Type B pancreatic cell (in vitro differentiated cells): ENCODE results near the gene FARP2. TPM values are rescaled to one million over a fixed set of nuclear protein-coding genes. Genes with fewer than 3 reads are reported as not detected.
"Not testable (repeated sequence)": the region's sequence is repeated elsewhere in the genome, so short reads cannot be mapped to it uniquely, and the experiment has no call there.

Experiments
- DNase-seq: peaks from one replicate; pipeline ENCODE4 v3.0.0; 2021; ENCODE audit warnings: mixed read lengths; ENCODE audit not compliant: unreplicated experiment; ENCODE audit errors: extremely low spot score
- H3K27ac Mint-ChIP-seq: 2 replicates; pipeline ENCODE4 v1.8.0; 2021; ENCODE audit warnings: mild to moderate bottlenecking, mixed read lengths
- H3K27me3 Mint-ChIP-seq: 2 replicates; pipeline ENCODE4 v1.8.0; 2021; ENCODE audit warnings: mixed read lengths
- H3K36me3 Mint-ChIP-seq: 2 replicates; pipeline ENCODE4 v1.8.0; 2021; ENCODE audit warnings: mixed read lengths
- H3K4me1 Mint-ChIP-seq: one replicate; pipeline ENCODE4 v1.8.0; 2021; ENCODE audit warnings: mixed read lengths; ENCODE audit not compliant: unreplicated experiment
- H3K4me3 Mint-ChIP-seq: 2 replicates; pipeline ENCODE4 v1.8.0; 2021; ENCODE audit warnings: mild to moderate bottlenecking, mixed read lengths
- H3K9me3 Mint-ChIP-seq: 2 replicates; pipeline ENCODE4 v1.8.0; 2021; ENCODE audit warnings: mixed read lengths
- CTCF ChIP-seq: fragments of 200-600 bp; sonication (generic); conservative IDR thresholded peaks from 2 replicates; pipeline ENCODE4 v1.5.0; 2021; ENCODE audit warnings: antibody characterized with exemption, mild to moderate bottlenecking
- total RNA-seq: library from RNA; stranded (reverse); gene quantifications from 2 replicates; pipeline ENCODE4 v1.2.1, GENCODE V29; 2021; ENCODE audit warnings: low replicate concordance

FARP2 gene
- total RNA-seq, 1 donor from 2014 or later, result 62.5 TPM

- Mint-ChIP-seq H3K4me1 (peaks cover 21% of the 10 kb centered on the region), H3K27me3 (no peaks in the 10 kb centered on the region), H3K4me3 (no peak overlapping the region), H3K9me3 (no peaks in the 10 kb centered on the region), H3K36me3 (peaks cover 29% of the 10 kb centered on the region), H3K27ac (no peak overlapping the region)
- no peak for DNase-seq
- TF ChIP-seq CTCF, result no peak
Observed at GRCh38 chr2:241378816-241379215, 22.7 kb downstream of the FARP2 start.

GRCh38 chr2:241379481-241380480 lies 23.7 kb downstream of the FARP2 start:
- no peak for TF ChIP-seq CTCF
- no peak overlapping the region for H3K4me3 Mint-ChIP-seq
- H3K4me1 Mint-ChIP-seq, result peaks cover 16% of the 10 kb centered on the region
- peaks cover 24% of the 10 kb centered on the region for H3K36me3 Mint-ChIP-seq
- no peaks in the 10 kb centered on the region for H3K27me3 Mint-ChIP-seq
- no peak for DNase-seq
- peak overlapping the region; percentile 5 for H3K27ac Mint-ChIP-seq
- H3K9me3 Mint-ChIP-seq, result no peaks in the 10 kb centered on the region

- Mint-ChIP-seq H3K4me1 (peaks cover 16% of the 10 kb centered on the region), H3K4me3 (no peak overlapping the region), H3K9me3 (no peaks in the 10 kb centered on the region), H3K27ac (no peak overlapping the region), H3K27me3 (no peaks in the 10 kb centered on the region), H3K36me3 (peaks cover 26% of the 10 kb centered on the region)
- TF ChIP-seq CTCF, result no peak
- no peak for DNase-seq
Observed at GRCh38 chr2:241381872-241382271, 25.8 kb downstream of the FARP2 start.

- H3K27ac Mint-ChIP-seq, H3K4me3 Mint-ChIP-seq, H3K27me3 Mint-ChIP-seq, DNase-seq, H3K9me3 Mint-ChIP-seq, H3K4me1 Mint-ChIP-seq: not testable (repeated sequence)
- peaks cover 36% of the 10 kb centered on the region for H3K36me3 Mint-ChIP-seq
Observed at GRCh38 chr2:241385450-241385849, 29.4 kb downstream of the FARP2 start.

GRCh38 chr2:241386519-241386918 lies 30.4 kb downstream of the FARP2 start:
- Mint-ChIP-seq H3K4me3 (no peak overlapping the region), H3K9me3 (no peaks in the 10 kb centered on the region), H3K36me3 (peaks cover 36% of the 10 kb centered on the region), H3K27ac (no peak overlapping the region), H3K4me1 (no peaks in the 10 kb centered on the region), H3K27me3 (no peaks in the 10 kb centered on the region)
- TF ChIP-seq CTCF, result no peak
- no peak for DNase-seq

- DNase-seq, result no peak
- Mint-ChIP-seq H3K4me1 (no peaks in the 10 kb centered on the region), H3K27me3 (no peaks in the 10 kb centered on the region), H3K36me3 (peaks cover 26% of the 10 kb centered on the region), H3K9me3 (no peaks in the 10 kb centered on the region), H3K4me3 (no peak overlapping the region), H3K27ac (no peak overlapping the region)
- no peak for TF ChIP-seq CTCF
Observed at GRCh38 chr2:241389697-241390096, 33.6 kb downstream of the FARP2 start.
